ENCODE results near the gene C14orf180.

C14orf180 gene

DNA sequence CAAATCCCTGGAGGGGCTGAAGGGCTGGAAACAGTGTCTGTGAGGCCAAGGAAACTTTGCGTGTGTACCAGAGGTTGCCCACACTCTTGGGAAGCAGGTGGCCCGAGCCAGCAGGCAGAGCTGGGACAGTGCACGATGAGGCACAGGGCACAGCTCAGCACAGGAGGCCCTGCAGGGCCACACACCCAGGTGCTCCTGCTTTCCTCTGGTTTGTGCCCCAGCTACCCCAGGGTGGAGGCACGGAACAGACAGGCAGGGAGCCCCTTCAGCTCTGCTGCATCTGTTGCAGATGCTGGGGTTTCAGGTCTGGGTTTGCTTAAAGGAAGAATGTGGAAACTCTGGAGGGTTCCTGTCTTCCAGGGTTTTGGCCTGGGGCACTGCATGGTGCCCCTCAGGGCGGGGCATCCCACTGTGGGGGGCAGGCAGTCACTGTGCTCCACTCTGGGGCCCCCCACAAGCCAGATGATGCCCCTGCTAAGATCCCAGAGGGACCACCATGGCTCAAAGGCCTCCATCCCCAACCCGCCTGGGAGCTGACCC lies 16.4 kb downstream of the C14orf180 start:
- DNase-seq: no peak

DNA sequence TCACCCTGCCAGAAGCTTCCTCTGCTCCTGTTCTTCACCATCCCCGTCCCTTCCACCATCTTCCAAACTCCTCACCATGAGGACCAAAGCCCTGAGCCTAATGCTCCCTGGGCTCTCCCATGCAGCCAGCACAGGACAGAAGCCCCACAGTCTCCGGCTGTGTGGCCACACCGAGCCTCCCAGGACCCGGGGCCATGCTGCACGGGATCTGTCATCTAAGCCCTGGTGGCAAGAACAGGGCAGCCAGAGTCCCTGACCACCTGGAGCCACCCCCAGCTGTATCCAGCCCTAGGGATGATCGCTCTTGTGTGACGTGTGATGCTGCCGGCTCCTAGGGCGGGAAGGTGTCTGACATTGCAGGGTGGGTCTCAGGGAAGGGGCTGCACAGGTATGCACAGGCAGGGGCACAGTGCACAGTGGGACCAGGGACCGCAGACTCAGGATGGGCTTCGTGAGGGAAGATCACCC lies 16.9 kb downstream of the C14orf180 start:
- DNase-seq: no peak

DNA sequence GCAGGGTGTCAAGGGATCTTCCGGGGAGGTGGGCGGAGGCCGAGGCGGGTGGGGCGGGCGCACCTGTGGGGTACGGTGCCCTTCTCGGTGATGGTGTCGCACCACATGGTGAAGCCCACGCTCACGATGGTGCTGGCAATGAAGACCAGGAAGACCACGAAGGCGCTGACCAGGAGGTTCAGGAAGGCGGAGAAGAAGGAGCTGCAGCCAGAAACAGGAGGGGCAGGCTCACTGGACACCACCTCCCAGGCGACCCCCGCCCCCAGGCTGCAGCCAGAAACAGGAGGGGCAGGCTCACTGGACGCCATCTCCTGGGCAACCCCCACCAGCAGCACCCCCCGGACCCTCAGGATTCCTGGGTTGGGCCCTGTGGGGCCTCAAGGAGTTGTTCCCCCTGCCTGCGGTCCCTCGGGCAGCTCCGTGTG lies 17.4 kb downstream of the C14orf180 start:
- DNase-seq: no peak

DNA sequence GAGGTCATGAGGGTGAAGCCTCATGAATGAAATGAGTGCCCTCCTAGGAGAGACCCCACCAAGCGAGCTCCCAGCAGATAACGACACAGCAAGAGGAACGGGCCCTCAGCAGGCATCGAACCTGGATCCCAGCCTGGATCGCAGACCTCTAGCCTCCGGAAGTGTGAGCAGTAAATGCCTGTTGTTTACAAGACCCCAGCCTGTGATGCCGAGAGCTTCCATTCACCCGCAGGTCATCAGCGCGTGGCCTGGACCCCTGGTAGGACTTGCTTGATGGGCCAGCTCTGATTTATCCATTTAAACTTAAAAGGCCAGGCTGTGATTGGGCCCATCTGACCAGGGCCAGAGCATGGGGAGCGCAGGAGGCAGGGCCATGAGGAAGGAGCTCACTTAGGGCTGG lies 18.0 kb downstream of the C14orf180 start:
- no peak for DNase-seq

DNA sequence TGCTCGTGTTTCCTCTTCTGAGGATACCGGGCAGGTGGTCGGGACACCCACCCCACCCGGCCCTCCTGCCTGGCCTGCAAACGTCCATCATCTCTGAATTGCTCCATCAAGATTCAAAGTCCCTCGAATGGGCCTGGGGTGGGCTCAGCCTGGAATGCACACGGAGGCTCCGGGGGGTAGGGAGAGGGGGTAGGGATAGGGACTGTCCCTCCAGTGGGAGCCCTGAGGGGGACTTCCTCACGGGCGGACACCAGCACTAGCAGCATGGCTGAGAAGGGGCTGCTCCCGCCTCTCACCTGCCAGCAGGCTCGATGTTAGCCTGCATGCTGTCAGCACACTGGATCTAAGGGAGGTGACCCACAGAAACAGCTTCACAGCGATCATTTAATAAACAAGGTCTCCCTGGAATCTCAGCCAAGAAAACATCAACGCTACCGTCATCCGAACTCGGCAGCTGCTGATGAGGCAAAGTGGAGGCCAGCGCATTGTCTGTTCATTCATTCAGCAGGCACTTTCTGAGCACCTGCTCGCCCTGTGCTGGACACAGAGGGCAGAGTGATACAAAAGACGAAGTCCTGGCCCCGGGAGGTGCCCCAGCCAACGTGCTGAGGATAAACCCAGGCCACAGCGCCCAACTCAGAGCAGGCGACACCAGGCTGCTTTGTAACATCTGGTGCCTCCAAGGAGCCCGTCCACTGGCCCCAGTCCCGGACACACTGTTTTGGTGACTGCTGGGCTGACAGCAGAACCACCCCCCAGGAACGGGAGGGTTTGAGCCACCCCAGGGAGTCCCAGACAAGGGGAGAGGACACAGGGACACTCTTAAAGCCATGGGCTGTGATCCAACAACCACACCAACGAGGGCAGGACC lies 18.7 kb downstream of the C14orf180 start:
- DNase-seq: no peak

DNA sequence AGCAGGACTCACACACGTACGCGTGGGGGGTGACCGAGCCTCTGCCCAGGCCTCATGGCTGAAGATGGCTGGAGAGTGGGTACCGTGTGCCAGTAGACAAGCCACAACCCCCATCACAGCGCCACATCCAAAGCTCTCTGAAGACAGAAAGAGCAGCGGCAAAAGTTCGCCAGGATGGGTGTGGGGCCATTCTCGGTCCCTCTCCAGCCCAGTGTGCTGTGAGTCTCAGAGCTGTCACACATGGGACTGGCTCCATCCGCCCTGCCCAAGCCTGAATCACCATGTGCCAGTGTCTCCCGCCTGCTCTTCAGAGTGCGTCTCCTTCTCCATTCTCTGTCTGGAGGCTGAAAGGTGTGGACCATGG lies 19.3 kb downstream of the C14orf180 start:
- no peak for DNase-seq

DNA sequence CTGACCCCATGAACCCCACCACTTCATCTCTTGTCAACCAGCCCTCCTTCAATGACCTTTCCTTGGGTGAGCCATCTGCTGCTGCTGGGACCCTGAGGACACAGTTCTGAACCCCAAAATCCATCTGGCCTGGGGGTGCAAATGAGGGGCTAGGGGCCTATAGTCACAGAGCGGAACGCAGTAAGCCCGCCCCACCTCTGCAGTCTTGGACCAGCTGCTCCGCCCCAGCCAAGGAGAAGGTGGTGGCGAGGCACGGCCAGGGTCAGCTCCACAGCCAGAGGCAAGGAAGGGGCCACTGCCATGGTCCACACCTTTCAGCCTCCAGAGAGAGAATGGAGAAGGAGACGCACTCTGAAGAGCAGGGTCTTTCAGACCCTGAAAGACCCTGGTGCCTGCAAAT lies 19.9 kb downstream of the C14orf180 start:
- DNase-seq: no peak

DNA sequence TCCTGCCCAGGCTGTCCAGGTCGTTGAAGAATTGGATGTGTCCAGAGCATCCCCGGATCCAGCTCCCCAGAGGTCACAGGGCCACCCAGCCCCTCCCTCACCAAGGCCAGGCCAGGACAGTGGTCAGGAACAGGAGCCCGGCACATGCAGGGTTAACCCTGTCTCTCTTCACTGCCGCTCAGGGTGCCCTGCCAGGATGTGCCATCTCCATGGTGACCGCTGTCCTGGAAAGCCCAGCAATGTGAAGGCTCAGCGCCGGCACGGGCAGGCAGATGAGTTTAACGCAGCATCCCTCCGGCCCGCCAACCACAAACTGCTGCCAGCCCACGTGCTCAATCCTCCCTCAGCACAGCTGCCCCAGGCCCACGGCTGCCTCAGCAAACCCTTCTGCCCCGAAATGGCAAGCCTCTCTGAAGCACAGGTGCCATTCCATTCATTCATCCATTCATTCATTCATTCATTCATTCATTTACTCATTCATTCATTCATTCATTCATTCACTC lies 20.6 kb downstream of the C14orf180 start:
- DNase-seq: no peak

DNA sequence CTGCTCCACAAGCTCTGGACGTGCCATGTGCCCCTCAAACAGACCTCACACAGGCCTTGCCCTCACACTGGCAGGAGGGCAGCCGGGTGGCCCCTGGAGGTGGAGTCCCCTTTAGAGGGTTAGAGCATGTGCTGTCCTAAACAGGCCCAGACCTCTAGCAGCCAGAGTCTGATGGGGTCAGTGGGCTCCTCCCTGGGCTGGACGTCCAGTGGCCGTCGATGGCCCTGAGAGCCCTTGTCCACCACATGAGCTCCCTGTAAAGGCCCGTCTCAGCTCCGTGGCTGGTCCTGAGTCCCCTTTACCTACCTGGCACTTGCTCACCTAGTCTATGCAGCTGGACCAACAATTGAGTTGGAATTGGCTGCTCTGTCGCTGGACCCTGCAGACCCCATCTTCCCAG lies 21.2 kb downstream of the C14orf180 start:
- no peak for DNase-seq

DNA sequence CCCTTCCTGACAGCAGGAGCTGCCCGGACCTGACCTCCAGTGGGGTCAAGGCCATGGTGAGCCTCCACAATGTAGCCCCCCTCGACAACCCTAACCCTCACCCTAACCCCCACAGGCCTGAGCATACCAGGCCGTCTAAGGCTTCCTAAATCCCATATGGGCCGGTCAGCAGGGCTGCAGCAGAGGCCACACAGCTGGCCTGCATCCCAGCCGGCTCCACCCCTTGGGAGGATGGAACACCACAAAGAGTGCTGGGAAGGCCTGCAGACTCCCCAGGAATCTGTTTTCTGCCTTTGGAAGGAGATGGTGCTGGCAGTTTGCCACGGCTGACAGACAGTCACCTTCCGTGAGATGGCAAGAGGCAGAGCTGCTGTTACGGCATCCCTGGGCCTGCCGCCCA lies 22.2 kb downstream of the C14orf180 start:
- no peak for DNase-seq

DNA sequence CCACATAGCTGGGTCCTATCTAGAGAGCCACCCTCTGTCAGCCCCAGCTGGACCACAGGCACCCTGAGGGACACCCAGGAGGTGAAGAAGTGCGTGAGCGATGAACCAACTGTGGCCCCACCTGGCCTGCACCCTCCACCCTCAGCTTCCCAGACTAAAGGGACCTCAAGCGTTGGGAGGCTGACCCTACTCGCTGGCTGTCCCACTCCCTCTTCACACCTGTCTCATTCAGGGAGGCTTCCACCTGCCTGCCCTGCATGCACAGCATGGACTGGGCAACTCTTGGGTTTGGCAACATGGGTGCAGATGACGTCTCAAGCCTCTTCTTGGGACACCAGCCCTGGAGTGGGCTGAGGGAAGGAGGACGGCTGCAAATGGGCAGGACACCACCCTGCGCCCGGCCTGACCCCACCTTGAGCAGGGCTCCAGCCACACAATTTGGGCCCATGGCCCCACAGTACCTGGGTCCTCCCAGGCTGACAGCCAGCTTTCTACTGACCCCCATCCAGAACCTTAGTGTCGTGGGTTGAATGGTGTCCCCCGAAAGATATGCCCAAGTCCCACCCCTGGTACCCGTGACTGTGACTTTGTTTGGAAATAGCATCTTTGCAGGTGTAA lies 22.9 kb downstream of the C14orf180 start:
- no peak for DNase-seq

DNA sequence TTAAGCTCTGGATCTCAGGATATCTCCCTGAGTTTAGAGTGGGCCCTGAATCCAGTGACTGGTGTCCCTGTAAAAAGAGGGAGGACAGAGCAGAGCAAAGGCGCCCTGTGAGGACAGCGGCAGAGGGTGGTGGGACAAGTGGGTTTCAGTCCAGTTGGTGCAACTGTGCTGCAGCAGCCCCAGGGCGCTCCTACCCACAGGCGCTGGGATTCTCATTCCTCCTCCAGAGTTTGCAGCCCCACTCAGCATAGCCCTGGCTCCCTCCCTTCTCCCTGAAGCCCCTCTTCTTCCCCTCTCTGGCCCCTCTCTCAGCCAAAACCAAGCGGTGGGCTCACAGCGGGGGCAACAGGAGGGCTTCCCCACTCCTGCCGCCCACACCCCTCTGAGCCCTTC lies 23.4 kb downstream of the C14orf180 start:
- DNase-seq: no peak

DNA sequence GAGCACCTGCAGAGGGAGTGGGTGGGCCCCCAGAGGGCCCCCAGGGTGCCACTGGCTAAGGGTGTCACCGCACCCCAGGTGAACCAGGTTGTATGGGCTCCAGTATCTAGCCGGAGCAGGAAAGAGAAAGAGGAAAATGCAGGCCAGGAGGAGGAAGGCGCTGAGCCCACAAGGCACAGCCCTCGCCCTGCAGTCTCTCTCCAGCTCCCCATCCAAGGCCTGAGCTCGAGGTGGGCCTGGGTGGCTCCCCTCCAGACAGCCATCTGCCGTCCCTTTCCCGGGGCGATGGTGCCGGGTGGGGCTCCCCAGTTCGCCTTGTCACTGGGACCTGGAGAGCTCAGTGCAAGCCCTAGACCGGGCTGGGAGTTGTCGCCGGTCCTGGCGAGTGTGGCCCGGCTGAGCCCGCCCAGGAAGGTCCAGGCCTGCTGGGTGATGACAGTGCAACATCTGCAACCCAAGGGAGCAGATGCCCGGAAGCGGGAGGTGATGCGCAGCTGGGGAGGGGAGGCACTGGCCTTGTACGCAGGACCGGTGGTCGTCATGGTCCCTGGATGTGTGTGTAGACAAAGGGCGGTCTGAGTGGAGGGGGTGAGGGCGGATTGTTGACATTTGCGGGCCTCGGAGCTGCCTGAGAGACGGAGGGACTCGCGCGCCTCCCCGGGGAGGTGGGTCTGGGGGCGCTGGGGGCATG lies 24.3 kb downstream of the C14orf180 start:
- DNase-seq: no peak

DNA sequence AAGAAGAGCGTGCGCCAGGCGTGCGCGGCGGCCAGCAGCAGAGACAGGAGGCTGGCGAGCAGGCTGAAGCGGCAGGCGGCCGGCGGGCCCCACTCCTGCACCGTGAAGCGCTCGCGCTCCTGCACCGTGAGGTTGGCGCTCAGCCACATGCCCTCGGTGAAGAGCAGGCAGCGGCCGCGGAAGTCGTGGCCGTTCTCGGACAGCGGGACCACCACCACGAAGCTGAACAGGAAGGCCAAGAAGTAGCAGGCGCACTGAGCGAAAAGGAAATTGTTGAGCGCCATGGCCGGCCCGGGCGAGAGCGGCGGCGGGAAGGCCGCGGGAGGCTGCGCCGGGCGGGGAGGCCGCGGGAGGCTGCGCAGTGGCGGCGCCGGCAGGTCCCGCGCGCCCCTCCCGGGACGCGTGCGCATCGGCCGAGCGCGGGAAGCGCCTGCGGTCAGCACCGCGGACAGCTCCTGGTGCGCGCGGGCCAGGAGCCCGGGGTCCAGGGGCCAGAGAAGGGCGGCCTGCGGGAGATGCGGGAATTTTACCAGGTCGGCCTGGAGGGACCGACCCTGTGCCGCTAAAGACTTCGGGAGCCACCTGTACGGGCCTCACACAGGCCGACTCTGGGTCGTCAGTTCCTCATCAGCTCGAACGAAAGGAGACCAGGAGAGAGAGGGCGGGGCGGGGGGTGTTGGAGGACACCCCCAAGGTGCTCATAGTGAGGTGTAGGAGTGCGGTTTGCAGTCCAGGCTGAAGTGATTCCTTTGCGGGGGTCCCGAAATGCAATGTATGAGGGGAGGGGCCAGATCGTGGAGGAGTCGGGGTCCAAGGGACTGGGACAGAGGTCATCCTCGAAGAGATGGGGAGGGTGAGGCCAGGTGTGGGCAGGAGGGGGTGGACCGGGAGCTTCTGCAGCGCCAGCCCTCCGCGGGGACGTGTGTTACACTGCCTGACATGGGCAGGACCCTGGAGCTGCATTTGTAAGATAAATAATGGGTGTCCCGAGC lies 25.2 kb downstream of the C14orf180 start, which contains the start of gene TMEM179:
Gene TMEM179, minus strand, starts transcription at position 315 of the 992 bp plus-strand sequence. Its CDS starts 31 bp downstream, at position 284.
- DNase-seq: peak in 1 of 2 donors; percentile 35

DNA sequence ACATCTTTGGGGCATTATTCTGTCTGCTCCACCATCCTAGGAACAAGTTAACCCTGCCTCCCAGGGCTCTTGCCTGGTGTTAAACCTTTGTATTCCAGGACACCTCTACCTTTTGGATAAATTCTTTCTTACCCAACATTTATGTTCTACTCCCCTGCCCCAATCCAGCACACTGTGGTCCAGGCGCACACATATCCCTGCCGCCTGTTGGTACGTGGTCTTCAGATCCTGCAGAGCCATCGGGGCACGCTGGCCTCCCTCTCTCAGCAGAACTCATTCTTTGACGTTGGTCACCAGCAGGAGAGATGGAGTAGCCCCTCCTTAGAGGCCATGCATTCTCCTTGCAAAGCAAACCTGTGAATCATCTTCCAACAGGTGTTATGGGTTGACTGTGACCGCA lies 30.1 kb downstream of the C14orf180 start:
- no peak for DNase-seq

DNA sequence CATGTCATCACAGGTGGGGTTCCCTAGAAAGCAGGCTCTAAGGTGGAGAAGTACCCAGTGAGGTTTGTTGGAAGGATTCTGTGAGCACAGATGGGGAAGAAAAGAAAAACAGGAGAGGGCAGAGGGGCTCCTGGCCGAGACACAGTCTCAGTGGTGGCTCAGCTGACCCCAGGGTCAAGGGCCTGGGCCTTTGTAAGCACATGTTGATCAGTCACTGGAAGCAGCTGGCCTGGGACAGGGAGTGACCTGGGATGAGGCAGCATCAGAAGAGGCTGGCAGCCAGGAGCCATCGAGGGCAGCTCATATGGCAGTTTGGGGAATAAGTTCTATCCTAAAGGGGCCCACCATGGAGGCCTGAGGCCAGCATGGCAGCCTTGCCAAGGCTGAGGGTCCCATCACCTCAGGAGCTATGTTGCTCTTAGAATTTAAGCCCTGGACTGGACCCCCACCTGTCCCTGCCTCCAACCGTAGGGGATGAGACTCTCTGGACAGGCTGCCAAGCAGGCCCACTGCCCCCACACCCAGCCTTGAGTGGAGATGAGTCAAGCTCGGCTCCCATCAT lies 31.3 kb downstream of the C14orf180 start:
- DNase-seq: no peak

DNA sequence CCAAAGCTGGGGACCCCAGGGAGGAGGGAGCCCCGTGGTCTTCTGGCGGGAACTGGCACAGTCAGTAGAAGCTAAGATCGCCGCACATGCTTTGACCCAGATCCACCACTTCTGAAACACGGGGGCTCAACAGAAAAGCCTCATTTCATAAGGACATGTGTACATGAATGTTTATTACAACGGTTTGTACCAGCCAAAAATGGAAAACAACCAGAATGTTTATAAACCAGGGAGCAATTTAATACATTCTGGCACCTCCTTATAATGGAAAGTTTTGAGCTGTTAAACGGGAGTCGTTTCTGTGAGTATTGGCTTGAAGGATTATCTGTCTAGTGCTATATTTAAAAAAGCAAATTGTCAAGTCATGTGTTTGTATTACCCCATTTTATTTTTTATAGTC lies 32.3 kb downstream of the C14orf180 start:
- no peak for DNase-seq

DNA sequence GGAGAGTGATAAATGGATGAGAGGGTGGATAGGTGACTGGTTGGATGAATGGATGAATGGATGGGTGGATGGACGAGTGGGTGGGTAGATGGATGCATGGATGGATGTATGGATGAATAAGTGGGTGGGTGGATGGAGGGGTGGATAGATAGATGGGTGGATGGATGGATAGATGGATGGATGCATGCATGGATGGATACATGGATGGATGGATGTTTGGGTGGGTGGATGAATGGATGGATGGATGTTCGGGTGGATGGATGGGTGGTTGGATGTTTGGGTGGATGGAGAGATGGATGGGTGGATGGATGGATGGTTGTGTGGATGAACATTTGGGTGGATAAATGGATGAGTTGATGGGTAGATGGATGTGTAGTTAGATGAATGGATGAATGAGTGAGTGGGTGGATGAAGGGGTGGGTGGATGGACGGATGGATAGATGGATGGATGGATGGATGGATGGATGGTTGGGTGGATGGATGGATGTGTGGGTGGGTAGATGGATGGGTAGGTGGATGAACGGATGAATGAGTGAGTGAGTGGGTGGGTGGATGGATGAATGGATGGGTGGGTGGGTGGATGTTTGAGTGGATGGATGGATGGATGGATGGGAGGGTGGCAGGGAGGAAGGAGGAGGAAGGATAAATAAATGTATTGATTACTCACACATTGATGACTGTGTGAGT lies 34.7 kb downstream of the C14orf180 start:
- no peak for DNase-seq

DNA sequence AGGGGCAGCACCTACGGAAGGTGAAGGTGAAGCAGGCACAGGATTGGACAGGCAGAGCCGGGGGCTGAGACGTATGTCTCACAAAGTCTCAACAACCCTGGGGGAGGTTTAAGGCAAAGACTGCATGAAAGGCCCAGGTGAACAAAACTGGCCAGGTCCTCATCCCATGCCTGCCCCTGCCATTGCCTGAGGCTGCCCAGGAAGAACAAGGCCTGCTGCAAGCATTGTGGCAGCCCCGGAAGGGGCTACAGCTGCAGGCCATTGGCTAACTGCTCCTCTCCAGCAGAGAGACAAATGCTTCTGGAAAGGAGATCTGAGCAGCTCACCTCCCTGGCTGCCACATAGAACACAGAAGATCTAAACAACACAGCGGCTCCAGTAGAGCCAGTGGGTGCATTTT lies 45.4 kb downstream of the C14orf180 start:
- DNase-seq: no peak

DNA sequence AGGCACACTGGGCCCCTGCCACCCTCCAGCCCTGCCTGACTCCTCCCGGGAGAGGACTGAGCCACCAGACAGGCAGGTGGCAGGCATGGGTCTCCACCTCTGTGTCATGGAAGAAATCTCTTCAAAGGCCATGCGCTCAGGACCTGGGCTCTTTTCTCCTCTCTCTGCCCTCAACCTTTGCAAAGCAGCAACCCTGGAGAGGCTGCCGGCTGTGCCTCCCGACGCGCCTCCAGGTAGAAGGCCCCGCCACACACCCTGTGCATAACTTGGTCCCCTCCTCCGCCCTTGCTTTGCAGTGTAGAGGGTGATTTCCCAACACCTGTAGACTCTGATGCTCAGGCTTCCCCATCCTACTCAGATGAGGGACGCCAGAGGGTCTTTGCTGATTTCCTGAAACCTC lies 53.2 kb downstream of the C14orf180 start:
- no peak for DNase-seq
